H9 (cell line): ENCODE measurements around the gene ITPR1. TPM values are rescaled to one million over a fixed set of nuclear protein-coding genes. Genes with fewer than 3 reads are reported as not detected.

Source experiments
- DNase-seq: peaks from one replicate; pipeline ENCODE4 v3.0.0-alpha.2; 2017
- H2AFZ ChIP-seq: one replicate; pipeline ENCODE4 v1.6.1; 2013; ENCODE audit warnings: mild to moderate bottlenecking, low read length, control low read depth, moderate library complexity
- H2AK5ac ChIP-seq: 2 replicates; pipeline ENCODE4 v1.6.1; 2013; ENCODE audit warnings: low read length, control low read depth, mixed read lengths; ENCODE audit not compliant: insufficient read length
- H2BK120ac ChIP-seq: one replicate; pipeline ENCODE4 v1.6.1; 2013; ENCODE audit warnings: low read depth, mild to moderate bottlenecking, low read length, control low read depth, inconsistent platforms; ENCODE audit not compliant: poor library complexity, severe bottlenecking
- H2BK12ac ChIP-seq: 2 replicates; pipeline ENCODE4 v1.6.1; 2013; ENCODE audit warnings: low read length, control low read depth, mixed read lengths, low read depth; ENCODE audit not compliant: insufficient read length
- H2BK15ac ChIP-seq: 2 replicates; pipeline ENCODE4 v1.6.1; 2013; ENCODE audit warnings: low read depth, low read length, control low read depth
- H2BK20ac ChIP-seq: one replicate; pipeline ENCODE4 v1.6.1; 2013; ENCODE audit warnings: low read depth, mild to moderate bottlenecking, low read length, control low read depth, inconsistent platforms; ENCODE audit not compliant: poor library complexity, severe bottlenecking
- H2BK5ac ChIP-seq: 2 replicates; pipeline ENCODE4 v1.6.1; 2013; ENCODE audit warnings: low read length, control low read depth, mixed read lengths; ENCODE audit not compliant: insufficient read length
- H3K14ac ChIP-seq: 2 replicates; pipeline ENCODE4 v1.6.1; 2013; ENCODE audit warnings: low read length, control low read depth; ENCODE audit not compliant: insufficient read depth
- H3K18ac ChIP-seq: 2 replicates; pipeline ENCODE4 v1.6.1; 2013; ENCODE audit warnings: low read depth, mild to moderate bottlenecking, mixed read lengths, low read length, control low read depth; ENCODE audit not compliant: insufficient read length
- H3K23ac ChIP-seq: 2 replicates; pipeline ENCODE4 v1.6.1; 2013; ENCODE audit warnings: low read length, control low read depth, mixed read lengths, low read depth; ENCODE audit not compliant: insufficient read length
- H3K23me2 ChIP-seq: 2 replicates; pipeline ENCODE4 v1.6.1; 2013; ENCODE audit warnings: low read depth, mild to moderate bottlenecking, mixed read lengths, low read length, control low read depth; ENCODE audit not compliant: insufficient read length, poor library complexity, severe bottlenecking
- H3K27ac ChIP-seq: 2 replicates; pipeline ENCODE4 v1.5.1; 2013; ENCODE audit warnings: low read length, control low read depth, mixed read lengths, low read depth; ENCODE audit not compliant: insufficient read length
- H3K27me3 ChIP-seq: 2 replicates; pipeline ENCODE4 v1.6.1; 2013; ENCODE audit warnings: low read length, control low read depth, inconsistent platforms; ENCODE audit not compliant: insufficient read depth
- H3K4ac ChIP-seq: 2 replicates; pipeline ENCODE4 v1.6.1; 2013; ENCODE audit warnings: low read depth, mild to moderate bottlenecking, control low read depth, inconsistent platforms, low read length, moderate library complexity
- H3K4me1 ChIP-seq: 2 replicates; pipeline ENCODE4 v1.6.1; 2013; ENCODE audit warnings: low read length, control low read depth, inconsistent platforms; ENCODE audit not compliant: insufficient read depth
- H3K4me2 ChIP-seq: 2 replicates; pipeline ENCODE4 v1.6.1; 2013; ENCODE audit warnings: low read length, control low read depth, mixed read lengths; ENCODE audit not compliant: insufficient read length, insufficient read depth
- H3K56ac ChIP-seq: 2 replicates; pipeline ENCODE4 v1.6.1; 2013; ENCODE audit warnings: low read depth, mild to moderate bottlenecking, mixed read lengths, low read length, control low read depth; ENCODE audit not compliant: insufficient read length
- H3K79me1 ChIP-seq: 2 replicates; pipeline ENCODE4 v1.6.1; 2013; ENCODE audit warnings: low read depth, mild to moderate bottlenecking, moderate library complexity, low read length, control low read depth, inconsistent platforms; ENCODE audit not compliant: insufficient read depth, poor library complexity, severe bottlenecking
- H3K79me2 ChIP-seq: 2 replicates; pipeline ENCODE4 v1.6.1; 2013; ENCODE audit warnings: low read length, control low read depth, inconsistent platforms; ENCODE audit not compliant: insufficient read depth
- H3K9ac ChIP-seq: 2 replicates; pipeline ENCODE4 v1.6.1; 2013; ENCODE audit warnings: low read length, control low read depth, mixed read lengths; ENCODE audit not compliant: insufficient read length; ENCODE audit errors: extremely low read depth
- H3K9me3 ChIP-seq: one replicate; pipeline ENCODE4 v1.6.1; 2013; ENCODE audit warnings: low read depth, low read length, inconsistent platforms; ENCODE audit not compliant: control insufficient read depth
- H3T11ph ChIP-seq: one replicate; pipeline ENCODE4 v1.6.1; 2013; ENCODE audit warnings: mild to moderate bottlenecking, low read length, control low read depth, inconsistent platforms
- H4K20me1 ChIP-seq: one replicate; pipeline ENCODE4 v1.6.1; 2013; ENCODE audit not compliant: control insufficient read depth, insufficient read length, insufficient read depth
- H4K5ac ChIP-seq: 2 replicates; pipeline ENCODE4 v1.6.1; 2013; ENCODE audit warnings: low read depth, mild to moderate bottlenecking, mixed read lengths, low read length, control low read depth; ENCODE audit not compliant: insufficient read length
- H4K8ac ChIP-seq: replicated peaks from 2 replicates; pipeline ENCODE4 v1.6.1; 2013; ENCODE audit warnings: low read length, control low read depth, mixed read lengths, low read depth; ENCODE audit not compliant: insufficient read length
- H4K91ac ChIP-seq: 2 replicates; pipeline ENCODE4 v1.6.1; 2013; ENCODE audit warnings: low read depth, mild to moderate bottlenecking, moderate library complexity, mixed read lengths, low read length, control low read depth; ENCODE audit not compliant: insufficient read length
- H3K27ac Mint-ChIP-seq, 3 experiments: 2 replicates in 2 of 3; 3 replicates in 1 of 3; pipeline ENCODE4 v1.8.0; 2020 to 2021; ENCODE audit warnings: mixed read lengths in 3 of 3, mild to moderate bottlenecking in 1 of 3, moderate library complexity in 1 of 3
- H3K27me3 Mint-ChIP-seq: 2 replicates; pipeline ENCODE4 v1.8.0; 2021; ENCODE audit warnings: low read depth, mild to moderate bottlenecking, moderate library complexity, mixed read lengths
- H3K36me3 Mint-ChIP-seq, 3 experiments: 2 replicates in 2 of 3; 3 replicates in 1 of 3; pipeline ENCODE4 v1.8.0; 2020 to 2021; ENCODE audit warnings: low read depth in 3 of 3, mixed read lengths in 3 of 3; ENCODE audit not compliant: insufficient read depth in 1 of 3
- H3K4me1 Mint-ChIP-seq, 2 experiments: 2 replicates each; pipeline ENCODE4 v1.8.0; 2020; ENCODE audit warnings: mixed read lengths in 2 of 2
- H3K4me3 Mint-ChIP-seq, 2 experiments: 2 replicates in 1 of 2; 3 replicates in 1 of 2; pipeline ENCODE4 v1.8.0; 2020 to 2021; ENCODE audit warnings: mild to moderate bottlenecking in 2 of 2, mixed read lengths in 2 of 2, moderate library complexity in 1 of 2
- H3K9me3 Mint-ChIP-seq, 2 experiments: 2 replicates in 1 of 2; 3 replicates in 1 of 2; pipeline ENCODE4 v1.8.0; 2020; ENCODE audit warnings: mild to moderate bottlenecking in 2 of 2, mixed read lengths in 2 of 2, moderate library complexity in 1 of 2
- CTCF ChIP-seq: fragments of 200-600 bp; sonication (generic); conservative IDR thresholded peaks from 3 replicates; pipeline ENCODE4 v1.8.0; 2021; ENCODE audit warnings: antibody characterized with exemption, mild to moderate bottlenecking
- WGBS: extraction: QIAGEN DNeasy Blood & Tissue Kit; methylation state at CpG from one replicate; pipeline ENCODE4 v1.1.7; 2013; ENCODE audit warnings: missing lambda C conversion rate, low lambda C conversion rate, mixed read lengths; ENCODE audit not compliant: insufficient read length; ENCODE audit errors: extremely low coverage; 5-methylcytosine and 5-hydroxymethylcytosine counted together
- total RNA-seq: library from RNA; stranded (reverse); gene quantifications from 2 replicates; pipeline ENCODE4 v1.2.1, GENCODE V29; 2021

ITPR1 gene
- total RNA-seq, 1 experiment from 2014 or later = 4.2 TPM

DNA sequence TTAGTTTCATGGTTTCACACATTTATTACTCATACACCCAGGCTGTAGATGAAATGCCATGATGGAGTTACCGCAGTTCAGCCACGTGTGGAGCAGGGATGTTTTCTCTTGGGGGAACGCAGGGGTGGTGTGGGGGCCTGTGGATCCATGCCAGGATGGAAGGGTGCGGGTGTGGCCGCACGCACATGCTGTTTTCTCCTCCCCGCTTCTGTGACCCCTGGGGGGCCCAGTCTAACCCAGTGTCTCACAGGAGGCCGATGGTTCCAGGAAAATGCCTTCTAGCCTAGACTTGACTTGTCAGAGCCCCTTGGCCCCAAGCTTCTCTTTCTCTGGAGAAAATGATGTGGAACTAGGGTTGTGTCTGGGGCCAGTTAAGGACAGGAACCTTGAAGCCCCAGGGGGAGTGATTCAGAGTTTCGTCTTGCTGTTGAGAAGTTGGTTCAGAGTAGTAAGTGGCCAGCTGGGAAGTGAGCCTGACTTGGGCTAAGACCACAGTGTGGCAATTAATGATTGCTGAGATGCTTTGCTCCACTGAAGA lies 245.7 kb downstream of the ITPR1 start:
- Histone ChIP-seq H2BK120ac (no peak overlapping the region), H3K14ac (no peak overlapping the region), H2BK12ac (no peak overlapping the region), H3K23ac (no peak overlapping the region), H2BK5ac (no peak overlapping the region), H3K23me2 (no peaks in the 10 kb centered on the region), H3K79me1 (no peaks in the 10 kb centered on the region), H3T11ph (no peak overlapping the region), H3K4me1 (no peaks in the 10 kb centered on the region; the same call in 1 of the 2 replicates), H4K8ac (no peak overlapping the region), H4K20me1 (no peaks in the 10 kb centered on the region), H2AFZ (no peak overlapping the region), H4K5ac (no peak overlapping the region), H3K56ac (no peak overlapping the region), H3K79me2 (no peaks in the 10 kb centered on the region), H4K91ac (no peak overlapping the region), H3K4ac (no peak overlapping the region), H3K27ac (no peak overlapping the region), H3K9ac (no peak overlapping the region), H2AK5ac (no peak overlapping the region), H2BK15ac (no peak overlapping the region), H3K9me3 (no peaks in the 10 kb centered on the region), H3K4me2 (no peak overlapping the region), H2BK20ac (no peak overlapping the region), H3K27me3 (no peaks in the 10 kb centered on the region), H3K18ac (no peak overlapping the region)
- no peak for DNase-seq
- Mint-ChIP-seq H3K27ac (peak overlapping the region in 1 of 3 experiments; percentile 73; a peak in 3 of 7 replicates), H3K36me3 (peaks cover 0 to 2% (median 0%) of the 10 kb centered on the region in 3 experiments; a peak in 2 of 7 replicates), H3K4me3 (no peak overlapping the region), H3K9me3 (no peaks in the 10 kb centered on the region), H3K27me3 (no peaks in the 10 kb centered on the region; the same call in 1 of the 2 replicates), H3K4me1 (peaks cover 0 to 4% of the 10 kb centered on the region in 2 experiments; a peak in 3 of 4 replicates)
- TF ChIP-seq CTCF = no peak
- WGBS = no CpG with 5 or more reads among the region's 9 CpGs
